HepG2 (cell line): ENCODE measurements around the gene OR1F1. TPM values are rescaled to one million over a fixed set of nuclear protein-coding genes. Genes with fewer than 3 reads are reported as not detected.

Experiments
- ATAC-seq: fragments of 200-7000 bp; cut with Tn5 transposase; 3 replicates; pipeline ENCODE4 v1.9.1; 2020; ENCODE audit warnings: mild to moderate bottlenecking, moderate library complexity
- BruUV-seq: library from RNA; stranded (reverse); fragments of 400-500 nt; replicated peaks from 2 replicates; lab custom pipeline; 2021; lab: Mats Ljungman, UMichigan
- CTCF ChIA-PET: fragments of 300-600 bp; formaldehyde crosslinking; extraction: SDS; loops from one replicate; lab custom pipeline; 2021; ENCODE audit warnings: low total read pairs, inconsistent platforms, low intra/inter-chr PET ratio; lab: Yijun Ruan, JAX
- POLR2A ChIA-PET: fragments of 350-600 bp; sonication (Branson Sonifier 250); formaldehyde crosslinking; loops from one replicate; lab custom pipeline; 2020; ENCODE audit warnings: antibody characterized with exemption, inconsistent platforms; lab: Yijun Ruan, JAX
- DNase-seq: peaks from one replicate; pipeline ENCODE4 v3.0.0-alpha.2; 2015; ENCODE audit warnings: low spot score
- FAIRE-seq: peaks from 3 replicates; lab custom pipeline; 2011; peaks lifted over from hg19 to GRCh38; lab: Jason Lieb, UNC
- H2AFZ ChIP-seq: one replicate; pipeline ENCODE4 v1.6.1; 2011; ENCODE audit warnings: low read length, inconsistent platforms
- H3K27ac ChIP-seq: fragments of 300-600 bp; 3 replicates; pipeline ENCODE4 v1.8.0; 2011; ENCODE audit warnings: mixed run types, mild to moderate bottlenecking, mixed read lengths, low read length, inconsistent platforms; ENCODE audit not compliant: insufficient read depth; ENCODE audit errors: extremely low read length
- H3K27me3 ChIP-seq, 2 experiments: fragments of 200-600 bp in 1 of 2; 2 replicates in 1 of 2; 3 replicates in 1 of 2; pipeline versions ENCODE4 v1.6.0 to v1.8.0; 2011; ENCODE audit warnings: low read length in 2 of 2, mild to moderate bottlenecking in 2 of 2, moderate library complexity in 2 of 2, inconsistent platforms in 1 of 2; ENCODE audit not compliant: insufficient read depth in 2 of 2, control insufficient read depth in 1 of 2
- H3K36me3 ChIP-seq, 2 experiments: fragments of 200-600 bp in 1 of 2; replicated peaks in 1 of 2; 2 replicates in 1 of 2; 3 replicates in 1 of 2; pipeline versions ENCODE4 v1.5.1 to v1.8.0; 2011; ENCODE audit warnings: low read length in 2 of 2, inconsistent platforms in 1 of 2; ENCODE audit not compliant: insufficient read depth in 2 of 2, control insufficient read depth in 1 of 2
- H3K4me1 ChIP-seq: 2 replicates; pipeline ENCODE4 v1.5.1; 2012; ENCODE audit warnings: low read length, inconsistent platforms; ENCODE audit not compliant: insufficient read depth
- H3K4me2 ChIP-seq: 2 replicates; pipeline ENCODE4 v1.6.0; 2011; ENCODE audit warnings: low read depth, low read length, inconsistent platforms
- H3K4me3 ChIP-seq, 3 experiments: fragments of 200-600 bp in 1 of 3; sonication (generic), shearing (Covaris generic) in 1 of 3; replicated peaks in 1 of 3; 2 replicates each; pipeline ENCODE4 v1.5.1; 2011 to 2016; ENCODE audit warnings: low read length in 3 of 3, inconsistent platforms in 2 of 3, low read depth in 2 of 3, mild to moderate bottlenecking in 2 of 3, control low read depth in 1 of 3, mixed read lengths in 1 of 3; ENCODE audit not compliant: insufficient read depth in 1 of 3
- H3K79me2 ChIP-seq: one replicate; pipeline ENCODE4 v1.6.1; 2011; ENCODE audit warnings: low read length, inconsistent platforms; ENCODE audit not compliant: insufficient read depth
- H3K9ac ChIP-seq: 2 replicates; pipeline ENCODE4 v1.6.0; 2011; ENCODE audit warnings: mild to moderate bottlenecking, low read depth, low read length, inconsistent platforms; ENCODE audit not compliant: insufficient read depth
- H3K9me3 ChIP-seq: 2 replicates; pipeline ENCODE4 v1.5.1; 2012; ENCODE audit warnings: mild to moderate bottlenecking, low read length
- H4K20me1 ChIP-seq: 2 replicates; pipeline ENCODE4 v1.6.0; 2011; ENCODE audit warnings: inconsistent platforms, mild to moderate bottlenecking, low read length, moderate library complexity; ENCODE audit not compliant: insufficient read depth
- CAMTA2 ChIP-seq: sonication (generic); formaldehyde crosslinking; IDR thresholded peaks from 2 replicates; pipeline ENCODE4 v1.4.0; 2020; ENCODE audit warnings: mild to moderate bottlenecking, missing genetic modification reagents, borderline replicate concordance
- CBX5 ChIP-seq: sonication (generic); formaldehyde crosslinking; IDR thresholded peaks from 2 replicates; pipeline ENCODE4 v1.4.0; 2020; ENCODE audit warnings: missing genetic modification reagents, borderline replicate concordance
- CEBPB ChIP-seq: IDR thresholded peaks from 2 replicates; pipeline ENCODE4 v1.6.1; 2011; ENCODE audit warnings: low read depth, low read length, improper control_type of control experiment, borderline replicate concordance
- FOSL2 ChIP-seq: sonication (generic); formaldehyde crosslinking; IDR thresholded peaks from 2 replicates; pipeline ENCODE4 v1.4.0; 2020; ENCODE audit warnings: missing genetic modification reagents
- GABPB1 ChIP-seq: IDR thresholded peaks from 2 replicates; pipeline ENCODE4 v1.6.1; 2016; ENCODE audit warnings: mild to moderate bottlenecking, missing genetic modification reagents, moderate library complexity, missing compliant biosample characterization
- GATA4 ChIP-seq: sonication (generic); IDR thresholded peaks from 2 replicates; pipeline ENCODE4 v1.6.1; 2016; ENCODE audit warnings: antibody characterized with exemption, low read depth, borderline replicate concordance
- IKZF1 ChIP-seq: fragments of 450-650 bp; IDR thresholded peaks from 2 replicates; pipeline ENCODE4 v1.7.1; 2016
- MED8 ChIP-seq: sonication (generic); formaldehyde crosslinking; IDR thresholded peaks from 2 replicates; pipeline ENCODE4 v1.8.1; 2023; ENCODE audit warnings: mild to moderate bottlenecking, missing genetic modification reagents; ENCODE audit not compliant: insufficient replicate concordance
- NR2F2 ChIP-seq: IDR thresholded peaks from 2 replicates; pipeline ENCODE4 v1.6.1; 2012; ENCODE audit warnings: low read depth, inconsistent platforms, borderline replicate concordance
- PAX8 ChIP-seq: sonication (generic); formaldehyde crosslinking; IDR thresholded peaks from 2 replicates; pipeline ENCODE4 v1.8.0; 2022; ENCODE audit warnings: mild to moderate bottlenecking, missing genetic modification reagents, borderline replicate concordance
- REST ChIP-seq, 2 experiments: IDR thresholded peaks; 2 replicates each; pipeline ENCODE4 v1.6.1; 2011 to 2012; ENCODE audit warnings: low read length in 2 of 2, borderline replicate concordance in 1 of 2, low read depth in 1 of 2, mild to moderate bottlenecking in 1 of 2, moderate library complexity in 1 of 2
- SALL1 ChIP-seq: sonication (generic); formaldehyde crosslinking; IDR thresholded peaks from 2 replicates; pipeline ENCODE4 v1.8.0; 2022; ENCODE audit warnings: mild to moderate bottlenecking, missing genetic modification reagents
- SOX6 ChIP-seq, 2 experiments: fragments of 450-650 bp in 1 of 2; sonication (generic) in 1 of 2; formaldehyde crosslinking in 1 of 2; IDR thresholded peaks; 2 replicates each; pipeline versions ENCODE4 v1.4.0 to v1.6.1; 2017 to 2020; ENCODE audit warnings: antibody characterized with exemption in 1 of 2, mild to moderate bottlenecking in 1 of 2, missing genetic modification reagents in 1 of 2
- SRY ChIP-seq: sonication (generic); formaldehyde crosslinking; IDR thresholded peaks from 2 replicates; pipeline ENCODE4 v1.8.0; 2022; ENCODE audit warnings: mild to moderate bottlenecking, missing genetic modification reagents
- TBP ChIP-seq: sonication (generic); formaldehyde crosslinking; IDR thresholded peaks from 2 replicates; pipeline ENCODE4 v1.5.0; 2020; ENCODE audit warnings: missing genetic modification reagents
- ZC3H4 ChIP-seq: sonication (generic); formaldehyde crosslinking; IDR thresholded peaks from 2 replicates; pipeline ENCODE4 v1.4.0; 2020; ENCODE audit warnings: missing genetic modification reagents, borderline replicate concordance
- ZNF574 ChIP-seq: sonication (generic); formaldehyde crosslinking; IDR thresholded peaks from 2 replicates; pipeline ENCODE4 v1.4.0; 2020; ENCODE audit warnings: missing genetic modification reagents
- ZNF780A ChIP-seq: sonication (generic); formaldehyde crosslinking; IDR thresholded peaks from 2 replicates; pipeline ENCODE4 v1.8.0; 2022; ENCODE audit warnings: mild to moderate bottlenecking, missing genetic modification reagents, moderate library complexity
- WGBS: methylation state at CpG from one replicate; pipeline ENCODE4 v1.1.6; 2017; ENCODE audit warnings: low lambda C conversion rate; 5-methylcytosine and 5-hydroxymethylcytosine counted together
- in situ Hi-C: cut with HindIII; loops from 2 replicates; pipeline ENCODE4 v1.10.0; 2017; ENCODE audit warnings: low pct_unique_long_range_greater_than_20kb; ENCODE audit not compliant: extremely low pct_ligation_motif_present
- intact Hi-C: fragments of 100-400 bp; cut with micrococcal nuclease; formaldehyde crosslinking; loops from one replicate; pipeline ENCODE4 v1.10.0; 2022; ENCODE audit not compliant: unreplicated experiment
- polyA plus RNA-seq, 8 experiments: library from polyadenylated mRNA; depleted of rRNA in 3 of 8; stranded (reverse) in 7 of 8; unstranded in 1 of 8; fragments of >200 nt; fragmentation: Illumina TruSeq in 4 of 8; extraction: Trizol in 4 of 8; gene quantifications; 2 replicates each; pipeline versions ENCODE4 v1.2.1 to v1.2.3, GENCODE V29; 2011 to 2016; ENCODE audit warnings: low read depth in 4 of 8, missing spikeins in 1 of 8, mixed read lengths in 1 of 8; ENCODE audit not compliant: insufficient read depth in 1 of 8
- total RNA-seq, 5 experiments: library from RNA; depleted of rRNA; stranded (reverse); fragments of >200 nt; fragmentation: Illumina TruSeq; extraction: Trizol; gene quantifications; 2 replicates each; pipeline ENCODE4 v1.2.3, GENCODE V29; 2016; ENCODE audit warnings: low read depth in 1 of 5

OR1F1 gene
- total and polyA plus RNA-seq, 2 of the 13 experiments (the other 11 are each of a cell fraction or from before 2014, with no cell fraction given): 0.90 TPM; not detected in 1

- H3K79me2 ChIP-seq: no peaks in the 10 kb centered on the region
- POLR2A ChIA-PET: interaction anchor here (0.9 to 5.1 kb wide), 10 partner anchors 9 to 125 kb away, joined by 3 to 51 read pairs (median 7); partner anchors contain the start of gene ZNF213
- BruUV-seq: TSS peak; percentile 93
- H3K27ac ChIP-seq: peak overlapping the region; percentile 63
- no peaks in the 10 kb centered on the region for H3K9me3 ChIP-seq
- intact Hi-C loops (no loop called here), in situ Hi-C loops (no loop called here)
- no peaks in the 10 kb centered on the region for H3K36me3 ChIP-seq
- peaks cover 35% of the 10 kb centered on the region for H3K4me1 ChIP-seq
- FAIRE-seq: peak; percentile 64
- peak overlapping the region; percentile 78 for H3K9ac ChIP-seq
- CTCF ChIA-PET: no interaction called here
- under 1% methylated on average over 53 of the region's 59 CpGs for WGBS
- no peaks in the 10 kb centered on the region; a peak in 1 of 5 replicates for H3K27me3 ChIP-seq
- DNase-seq: peak; percentile 89
- peak overlapping the region; percentile 37 for H2AFZ ChIP-seq
- ATAC-seq: peak; percentile 50
- no peaks in the 10 kb centered on the region for H4K20me1 ChIP-seq
- H3K4me3 ChIP-seq: peak overlapping the region; percentile 68 to 87 (median 81)
- H3K4me2 ChIP-seq: peak overlapping the region; percentile 94
- TF ChIP-seq MED8 (no peak), CAMTA2 (CRISPR knock-in tag) (peak; percentile 94), CBX5 (CRISPR knock-in tag) (peak; percentile 34; the same call in 1 of the 2 replicates), SALL1 (CRISPR knock-in tag) (peak; percentile 36; the same call in 1 of the 2 replicates), TBP (CRISPR knock-in tag) (no peak), ZC3H4 (CRISPR knock-in tag) (no peak), GATA4 (no peak), CEBPB (no peak), IKZF1 (no peak), SOX6 (IDR thresholded peaks at IDR 0.05) (no peak), SOX6 (CRISPR knock-in tag; IDR thresholded peaks at IDR 0.05) (peak; percentile 57; the same call in 1 of the 2 replicates), SRY (CRISPR knock-in tag) (no peak), NR2F2 (peak; percentile 27; the same call in 1 of the 2 replicates), ZNF574 (peak; percentile 42; the same call in 1 of the 2 replicates), FOSL2 (CRISPR knock-in tag) (no peak), ZNF780A (no peak), PAX8 (CRISPR knock-in tag) (no peak), GABPB1 (peak; percentile 48), REST (IDR thresholded peaks at IDR 0.05; ENCODE audit: borderline replicate concordance in 1 of 2, low read depth in 1 of 2, low read length in 2 of 2) (no peak)
These were observed 30.6 kb upstream of the OR1F1 start for GRCh38 chr16:3157229-3158025.
